A549 (cell line): ENCODE data around the gene AP2A2. TPM values are rescaled to one million over a fixed set of nuclear protein-coding genes. Genes with fewer than 3 reads are reported as not detected.

Source experiments
- ATAC-seq, 2 experiments: fragments of 200-7000 bp in 1 of 2; fragments of >200 bp in 1 of 2; cut with Nextera tagmentation in 1 of 2; cut with Tn5 transposase in 1 of 2; 3 replicates each; pipeline versions ENCODE4 v1.8.0 to v1.9.1; 2018 to 2020; ENCODE audit warnings: mild to moderate bottlenecking in 1 of 2, moderate library complexity in 1 of 2
- CTCF ChIA-PET: fragments of 300-600 bp; sonication (Branson Sonifier 250); formaldehyde crosslinking; extraction: SDS; loops from one replicate; lab custom pipeline; 2021; ENCODE audit warnings: antibody characterized with exemption, inconsistent platforms; lab: Yijun Ruan, JAX
- POLR2A ChIA-PET: fragments of 350-600 bp; formaldehyde crosslinking; extraction: SDS; loops from one replicate; lab custom pipeline; 2021; ENCODE audit warnings: antibody characterized with exemption, inconsistent platforms; lab: Yijun Ruan, JAX
- DNase-seq, 2 experiments: peaks; one replicate each; pipeline versions ENCODE4 v3.0.0 to v3.0.0-alpha.2; 2011 to 2016; ENCODE audit warnings: low read depth in 1 of 2, low spot score in 1 of 2
- FAIRE-seq: peaks from 2 replicates; lab custom pipeline; 2011; peaks lifted over from hg19 to GRCh38; lab: Jason Lieb, UNC
- H3K27ac ChIP-seq, 2 experiments: fragments of >200 bp; sonication (Bioruptor Twin); formaldehyde crosslinking; 3 replicates each; pipeline ENCODE4 v1.5.1; 2016 to 2017
- H3K4me1 ChIP-seq: fragments of >200 bp; sonication (Bioruptor Twin); formaldehyde crosslinking; 3 replicates; pipeline ENCODE4 v1.6.1; 2016
- H3K4me2 ChIP-seq: fragments of >200 bp; sonication (Bioruptor Twin); formaldehyde crosslinking; 3 replicates; pipeline ENCODE4 v1.6.1; 2016
- H3K4me3 ChIP-seq: fragments of >200 bp; sonication (Bioruptor Twin); formaldehyde crosslinking; 3 replicates; pipeline ENCODE4 v1.5.1; 2016
- H3K9me3 ChIP-seq: fragments of >200 bp; sonication (Bioruptor Twin); formaldehyde crosslinking; 3 replicates; pipeline ENCODE4 v1.6.1; 2016
- CEBPB ChIP-seq, 2 experiments: fragments of >200 bp in 1 of 2; sonication (Bioruptor Twin) in 1 of 2; formaldehyde crosslinking in 1 of 2; IDR thresholded peaks; 2 replicates each; pipeline ENCODE4 v1.6.1; 2012 to 2016
- E2F6 ChIP-seq: IDR thresholded peaks from 2 replicates; pipeline ENCODE4 v1.6.1; 2012; ENCODE audit warnings: low read depth, borderline replicate concordance
- EHF ChIP-seq: fragments of 250-450 bp; sonication (Bioruptor Pico); IDR thresholded peaks from 2 replicates; pipeline ENCODE4 v1.5.0; 2020; ENCODE audit warnings: mild to moderate bottlenecking
- EHMT2 ChIP-seq: fragments of 200-600 bp; sonication (generic); IDR thresholded peaks from 2 replicates; pipeline ENCODE4 v1.6.1; 2016; ENCODE audit warnings: antibody characterized with exemption, low read depth, mild to moderate bottlenecking, moderate library complexity
- ELK1 ChIP-seq: fragments of 150-350 bp; IDR thresholded peaks from 2 replicates; pipeline ENCODE4 v1.6.1; 2014; ENCODE audit warnings: low read depth, mild to moderate bottlenecking, low read length
- EP300 ChIP-seq, 2 experiments: fragments of >200 bp; sonication (Bioruptor Twin); formaldehyde crosslinking; IDR thresholded peaks; 2 replicates in 1 of 2; 3 replicates in 1 of 2; pipeline ENCODE4 v1.6.1; 2016 to 2017
- FOSB ChIP-seq: fragments of 250-450 bp; sonication (Bioruptor Pico); IDR thresholded peaks from 2 replicates; pipeline ENCODE4 v1.5.0; 2020; ENCODE audit warnings: mild to moderate bottlenecking, moderate library complexity
- FOSL2 ChIP-seq, 2 experiments: fragments of 450-650 bp in 1 of 2; fragments of >200 bp in 1 of 2; sonication (Bioruptor Twin) in 1 of 2; formaldehyde crosslinking; IDR thresholded peaks; 2 replicates each; pipeline versions ENCODE4 v1.5.0 to v1.6.1; 2016 to 2020; ENCODE audit warnings: mild to moderate bottlenecking in 1 of 2, moderate library complexity in 1 of 2
- HDAC2 ChIP-seq: fragments of 200-600 bp; sonication (generic); IDR thresholded peaks from 2 replicates; pipeline ENCODE4 v1.6.1; 2016
- HOXB5 ChIP-seq: fragments of 250-450 bp; sonication (Bioruptor Pico); IDR thresholded peaks from 2 replicates; pipeline ENCODE4 v1.5.0; 2020; ENCODE audit warnings: mild to moderate bottlenecking, moderate library complexity
- JUN ChIP-seq, 2 experiments: fragments of >200 bp; sonication (Bioruptor Twin); formaldehyde crosslinking; IDR thresholded peaks; 2 replicates in 1 of 2; 3 replicates in 1 of 2; pipeline ENCODE4 v1.6.1; 2016 to 2017
- MAFK ChIP-seq: fragments of 450-650 bp; IDR thresholded peaks from 2 replicates; pipeline ENCODE4 v1.6.1; 2014; ENCODE audit not compliant: partially characterized antibody
- NFE2L2 ChIP-seq: fragments of 150-350 bp; conservative IDR thresholded peaks from 2 replicates; pipeline ENCODE4 v1.6.1; 2014; ENCODE audit warnings: low read length
- NR3C1 ChIP-seq: fragments of >200 bp; sonication (Bioruptor Twin); formaldehyde crosslinking; IDR thresholded peaks from 3 replicates; pipeline ENCODE4 v1.6.1; 2017
- POLR2A ChIP-seq: IDR thresholded peaks from 2 replicates; pipeline ENCODE4 v1.6.1; 2012; ENCODE audit warnings: mild to moderate bottlenecking, low read length
- RARB ChIP-seq: fragments of 250-450 bp; sonication (Bioruptor Pico); IDR thresholded peaks from 2 replicates; pipeline ENCODE4 v1.8.0; 2021; ENCODE audit warnings: mild to moderate bottlenecking, moderate library complexity
- RCOR1 ChIP-seq: fragments of 150-350 bp; IDR thresholded peaks from 2 replicates; pipeline ENCODE4 v1.6.1; 2014; ENCODE audit warnings: antibody characterized with exemption, low read length, low read depth
- SMC3 ChIP-seq: fragments of >200 bp; sonication (Bioruptor Twin); formaldehyde crosslinking; IDR thresholded peaks from 3 replicates; pipeline ENCODE4 v1.6.1; 2018; ENCODE audit warnings: inconsistent platforms
- USF2 ChIP-seq: fragments of 450-650 bp; IDR thresholded peaks from 2 replicates; pipeline ENCODE4 v1.6.1; 2014; ENCODE audit warnings: antibody characterized with exemption
- ZC3H11A ChIP-seq: fragments of 450-650 bp; IDR thresholded peaks from 2 replicates; pipeline ENCODE4 v1.6.1; 2014; ENCODE audit warnings: antibody characterized with exemption, mild to moderate bottlenecking
- ZFP36 ChIP-seq: fragments of 450-650 bp; IDR thresholded peaks from 2 replicates; pipeline ENCODE4 v1.6.1; 2014; ENCODE audit warnings: borderline replicate concordance; ENCODE audit not compliant: partially characterized antibody
- ZNF302 ChIP-seq: fragments of 250-450 bp; sonication (Bioruptor Pico); IDR thresholded peaks from 2 replicates; pipeline ENCODE4 v1.9.0; 2021; ENCODE audit warnings: inconsistent platforms, mild to moderate bottlenecking, moderate library complexity
- WGBS: methylation state at CpG from one replicate; pipeline ENCODE4 v1.1.6; 2017; ENCODE audit errors: missing lambda C conversion rate; 5-methylcytosine and 5-hydroxymethylcytosine counted together
- polyA plus RNA-seq, 4 experiments: library from polyadenylated mRNA; depleted of rRNA in 3 of 4; stranded (reverse); fragments of >200 nt; fragmentation: RNase III in 1 of 4; extraction: RNeasy Plus Mini Kit Qiagen cat#74134 plus additional on column Dnase treatment in 1 of 4; gene quantifications; 2 replicates in 3 of 4; 3 replicates in 1 of 4; pipeline ENCODE4 v1.2.3, GENCODE V29; 2011 to 2017
- TF ChIP-seq, protein P1 (sequence below): IDR thresholded peaks from 2 replicates; pipeline ENCODE4 v1.6.1; 2012
- TF ChIP-seq, protein P2 (sequence below): fragments of >200 bp; sonication (Bioruptor Twin); formaldehyde crosslinking; IDR thresholded peaks from 3 replicates; pipeline ENCODE4 v1.6.1; 2016
- TF ChIP-seq, protein P3 (sequence below): fragments of 250-450 bp; sonication (Bioruptor Pico); IDR thresholded peaks from 2 replicates; pipeline ENCODE4 v1.5.0; 2021; ENCODE audit warnings: mild to moderate bottlenecking, moderate library complexity, borderline replicate concordance
- TF ChIP-seq, protein P4 (sequence below): fragments of 200-600 bp; sonication (generic); IDR thresholded peaks from 2 replicates; pipeline ENCODE4 v1.6.1; 2016; ENCODE audit warnings: antibody characterized with exemption, mild to moderate bottlenecking, moderate library complexity

Gene AP2A2
- polyA plus RNA-seq, 2 of the 4 experiments (the other 2 are of a cell fraction): 39.4 to 60.4 TPM

GRCh38 chr11:947744-948143 lies 22.1 kb downstream of the AP2A2 start:
- Histone ChIP-seq H3K27ac (0 out of 6 replicates have a peak overlapping the region, but pooled peaks of 1 of the 2 experiments have one; percentile 21), H3K4me2 (no peak overlapping the region)
- FAIRE-seq (no peak), DNase-seq (no peak)
- CTCF ChIA-PET: interaction anchor here (0.6 to 0.9 kb wide), 2 partner anchors 22 to 31 kb away, joined by 3 read pairs; partner anchors contain the start of gene AP2A2
- no peak for TF ChIP-seq HDAC2
- no peak for TF ChIP-seq RARB (CRISPR knock-in tag)
- TF ChIP-seq, protein P1, sequence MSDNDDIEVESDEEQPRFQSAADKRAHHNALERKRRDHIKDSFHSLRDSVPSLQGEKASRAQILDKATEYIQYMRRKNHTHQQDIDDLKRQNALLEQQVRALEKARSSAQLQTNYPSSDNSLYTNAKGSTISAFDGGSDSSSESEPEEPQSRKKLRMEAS: no peak
- no peak for TF ChIP-seq ZNF302 (CRISPR knock-in tag)
- TF ChIP-seq, protein P2, sequence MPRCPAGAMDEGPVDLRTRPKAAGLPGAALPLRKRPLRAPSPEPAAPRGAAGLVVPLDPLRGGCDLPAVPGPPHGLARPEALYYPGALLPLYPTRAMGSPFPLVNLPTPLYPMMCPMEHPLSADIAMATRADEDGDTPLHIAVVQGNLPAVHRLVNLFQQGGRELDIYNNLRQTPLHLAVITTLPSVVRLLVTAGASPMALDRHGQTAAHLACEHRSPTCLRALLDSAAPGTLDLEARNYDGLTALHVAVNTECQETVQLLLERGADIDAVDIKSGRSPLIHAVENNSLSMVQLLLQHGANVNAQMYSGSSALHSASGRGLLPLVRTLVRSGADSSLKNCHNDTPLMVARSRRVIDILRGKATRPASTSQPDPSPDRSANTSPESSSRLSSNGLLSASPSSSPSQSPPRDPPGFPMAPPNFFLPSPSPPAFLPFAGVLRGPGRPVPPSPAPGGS: no peak
- TF ChIP-seq SMC3: no peak
- no peak for TF ChIP-seq ELK1
- no peak for TF ChIP-seq POLR2A
- no peak for TF ChIP-seq EP300 (IDR thresholded peaks at IDR 0.05)
- TF ChIP-seq FOSL2 (IDR thresholded peaks at IDR 0.05): no peak
- TF ChIP-seq FOSL2 (CRISPR knock-in tag; IDR thresholded peaks at IDR 0.05): no peak
- no peak for TF ChIP-seq NR3C1
- TF ChIP-seq EHMT2: no peak
- TF ChIP-seq, all 56 proteins: peak for 0
- no peak for ATAC-seq
- POLR2A ChIA-PET: no interaction called here
- no peak overlapping the region for H3K4me3 ChIP-seq
- peaks cover 12% of the 10 kb centered on the region for H3K9me3 ChIP-seq
- peaks cover 36% of the 10 kb centered on the region for H3K4me1 ChIP-seq
- 75% methylated on average over 4 of the region's 4 CpGs for WGBS

GRCh38 chr11:951507-951906 lies 25.8 kb downstream of the AP2A2 start:
- H3K4me1 ChIP-seq: peaks cover 54% of the 10 kb centered on the region
- H3K4me2 ChIP-seq: peak overlapping the region; percentile 76
- 88% methylated on average over 9 of the region's 9 CpGs for WGBS
- H3K27ac ChIP-seq: peak overlapping the region; percentile 77 to 93
- no peak for ATAC-seq
- H3K4me3 ChIP-seq: peak overlapping the region; percentile 8; the same call in 1 of the 3 replicates
- DNase-seq: no peak
- H3K9me3 ChIP-seq: peaks cover 12% of the 10 kb centered on the region
- no peak for FAIRE-seq
- ChIA-PET POLR2A (interaction anchor here (1.3 kb wide), 1 partner anchor 41 kb away, joined by 5 read pairs; the partner anchor contains the start of gene CHID1), CTCF (interaction anchor here (0.6 to 3.2 kb wide), 3 partner anchors 23 to 100 kb away, joined by 3 to 16 read pairs (median 7); partner anchors contain the start of gene AP2A2)
- TF ChIP-seq ZC3H11A: no peak
- no peak for TF ChIP-seq E2F6
- TF ChIP-seq ELK1: no peak
- TF ChIP-seq MAFK: no peak
- TF ChIP-seq EHF (CRISPR knock-in tag): no peak
- TF ChIP-seq ZFP36: no peak
- TF ChIP-seq, protein P3, sequence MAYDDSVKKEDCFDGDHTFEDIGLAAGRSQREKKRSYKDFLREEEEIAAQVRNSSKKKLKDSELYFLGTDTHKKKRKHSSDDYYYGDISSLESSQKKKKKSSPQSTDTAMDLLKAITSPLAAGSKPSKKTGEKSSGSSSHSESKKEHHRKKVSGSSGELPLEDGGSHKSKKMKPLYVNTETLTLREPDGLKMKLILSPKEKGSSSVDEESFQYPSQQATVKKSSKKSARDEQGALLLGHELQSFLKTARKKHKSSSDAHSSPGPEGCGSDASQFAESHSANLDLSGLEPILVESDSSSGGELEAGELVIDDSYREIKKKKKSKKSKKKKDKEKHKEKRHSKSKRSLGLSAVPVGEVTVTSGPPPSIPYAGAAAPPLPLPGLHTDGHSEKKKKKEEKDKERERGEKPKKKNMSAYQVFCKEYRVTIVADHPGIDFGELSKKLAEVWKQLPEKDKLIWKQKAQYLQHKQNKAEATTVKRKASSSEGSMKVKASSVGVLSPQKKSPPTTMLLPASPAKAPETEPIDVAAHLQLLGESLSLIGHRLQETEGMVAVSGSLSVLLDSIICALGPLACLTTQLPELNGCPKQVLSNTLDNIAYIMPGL: no peak
- no peak for TF ChIP-seq HOXB5 (CRISPR knock-in tag)
- no peak for TF ChIP-seq CEBPB (IDR thresholded peaks at IDR 0.05)
- TF ChIP-seq NFE2L2: no peak
- TF ChIP-seq RCOR1: no peak
- no peak for TF ChIP-seq FOSL2 (IDR thresholded peaks at IDR 0.05)
- TF ChIP-seq FOSL2 (CRISPR knock-in tag; IDR thresholded peaks at IDR 0.05): no peak
- no peak for TF ChIP-seq JUN (IDR thresholded peaks at IDR 0.05)
- TF ChIP-seq USF2: no peak
- TF ChIP-seq, protein P4, sequence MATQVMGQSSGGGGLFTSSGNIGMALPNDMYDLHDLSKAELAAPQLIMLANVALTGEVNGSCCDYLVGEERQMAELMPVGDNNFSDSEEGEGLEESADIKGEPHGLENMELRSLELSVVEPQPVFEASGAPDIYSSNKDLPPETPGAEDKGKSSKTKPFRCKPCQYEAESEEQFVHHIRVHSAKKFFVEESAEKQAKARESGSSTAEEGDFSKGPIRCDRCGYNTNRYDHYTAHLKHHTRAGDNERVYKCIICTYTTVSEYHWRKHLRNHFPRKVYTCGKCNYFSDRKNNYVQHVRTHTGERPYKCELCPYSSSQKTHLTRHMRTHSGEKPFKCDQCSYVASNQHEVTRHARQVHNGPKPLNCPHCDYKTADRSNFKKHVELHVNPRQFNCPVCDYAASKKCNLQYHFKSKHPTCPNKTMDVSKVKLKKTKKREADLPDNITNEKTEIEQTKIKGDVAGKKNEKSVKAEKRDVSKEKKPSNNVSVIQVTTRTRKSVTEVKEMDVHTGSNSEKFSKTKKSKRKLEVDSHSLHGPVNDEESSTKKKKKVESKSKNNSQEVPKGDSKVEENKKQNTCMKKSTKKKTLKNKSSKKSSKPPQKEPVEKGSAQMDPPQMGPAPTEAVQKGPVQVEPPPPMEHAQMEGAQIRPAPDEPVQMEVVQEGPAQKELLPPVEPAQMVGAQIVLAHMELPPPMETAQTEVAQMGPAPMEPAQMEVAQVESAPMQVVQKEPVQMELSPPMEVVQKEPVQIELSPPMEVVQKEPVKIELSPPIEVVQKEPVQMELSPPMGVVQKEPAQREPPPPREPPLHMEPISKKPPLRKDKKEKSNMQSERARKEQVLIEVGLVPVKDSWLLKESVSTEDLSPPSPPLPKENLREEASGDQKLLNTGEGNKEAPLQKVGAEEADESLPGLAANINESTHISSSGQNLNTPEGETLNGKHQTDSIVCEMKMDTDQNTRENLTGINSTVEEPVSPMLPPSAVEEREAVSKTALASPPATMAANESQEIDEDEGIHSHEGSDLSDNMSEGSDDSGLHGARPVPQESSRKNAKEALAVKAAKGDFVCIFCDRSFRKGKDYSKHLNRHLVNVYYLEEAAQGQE: no peak
- no peak for TF ChIP-seq EHMT2
- no peak for TF ChIP-seq FOSB (CRISPR knock-in tag)
